K562 (cell line): ENCODE results near the gene CLDN34. TPM values are rescaled to one million over a fixed set of nuclear protein-coding genes. Genes with fewer than 3 reads are reported as not detected.

Source experiments
- ATAC-seq: fragments of 200-7000 bp; cut with Tn5 transposase; 3 replicates; pipeline ENCODE4 v1.9.1; 2020; ENCODE audit warnings: moderate library complexity
- BruUV-seq: library from RNA; stranded (reverse); fragments of 400-500 nt; replicated peaks from 2 replicates; lab custom pipeline; 2021; lab: Mats Ljungman, UMichigan
- CTCF ChIA-PET: fragments of 300-600 bp; formaldehyde crosslinking; extraction: SDS; loops from one replicate; lab custom pipeline; 2021; ENCODE audit warnings: low intra/inter-chr PET ratio; lab: Yijun Ruan, JAX
- POLR2A ChIA-PET: fragments of 300-600, 350-650 bp; sonication (Branson Sonifier 250); formaldehyde crosslinking; extraction: SDS; loops from one replicate; lab custom pipeline; 2021; ENCODE audit warnings: antibody characterized with exemption, inconsistent platforms; lab: Yijun Ruan, JAX
- DNase-seq, 4 experiments: peaks; one replicate each; pipeline versions ENCODE4 v3.0.0 to v3.0.0-alpha.2; 2011 to 2018; ENCODE audit warnings: low spot score in 3 of 4, mixed read lengths in 3 of 4; ENCODE audit errors: extremely low read depth in 1 of 4
- FAIRE-seq: peaks from 2 replicates; lab custom pipeline; 2011; peaks lifted over from hg19 to GRCh38; lab: Jason Lieb, UNC
- H2AFZ ChIP-seq: 2 replicates; pipeline ENCODE4 v1.6.0; 2011; ENCODE audit warnings: low read depth, low read length, control low read depth, inconsistent platforms
- H3K27ac ChIP-seq: fragments of 200-600 bp; 3 replicates; pipeline ENCODE4 v1.8.0; 2011; ENCODE audit warnings: low read depth, mild to moderate bottlenecking, control low read depth, inconsistent platforms, low read length, moderate library complexity, mixed read lengths; ENCODE audit errors: extremely low read depth
- H3K27me3 ChIP-seq, 2 experiments: fragments of 300-600 bp in 1 of 2; 2 replicates in 1 of 2; 3 replicates in 1 of 2; pipeline versions ENCODE4 v1.6.0 to v1.8.0; 2011; ENCODE audit warnings: inconsistent platforms in 2 of 2, low read length in 2 of 2, mild to moderate bottlenecking in 1 of 2, mixed read lengths in 1 of 2, moderate library complexity in 1 of 2; ENCODE audit not compliant: control insufficient read depth in 2 of 2, insufficient read depth in 2 of 2
- H3K36me3 ChIP-seq: fragments of 300-600 bp; 3 replicates; pipeline ENCODE4 v1.8.0; 2011; ENCODE audit warnings: mild to moderate bottlenecking, low read length, inconsistent platforms; ENCODE audit not compliant: control insufficient read depth, insufficient read depth
- H3K4me1 ChIP-seq, 2 experiments: fragments of 200-600 bp in 1 of 2; replicated peaks in 1 of 2; 2 replicates in 1 of 2; 3 replicates in 1 of 2; pipeline versions ENCODE4 v1.5.1 to v1.8.0; 2011; ENCODE audit warnings: inconsistent platforms in 2 of 2, low read length in 2 of 2, mild to moderate bottlenecking in 1 of 2, mixed read lengths in 1 of 2, moderate library complexity in 1 of 2; ENCODE audit not compliant: control insufficient read depth in 2 of 2, insufficient read depth in 2 of 2
- H3K4me2 ChIP-seq: 2 replicates; pipeline ENCODE4 v1.6.1; 2011; ENCODE audit warnings: low read length, control low read depth, inconsistent platforms, mixed read lengths; ENCODE audit not compliant: insufficient read depth
- H3K4me3 ChIP-seq: fragments of 200-600 bp; sonication (generic), shearing (Covaris generic); 2 replicates; pipeline ENCODE4 v1.5.1; 2016; ENCODE audit warnings: control low read depth, inconsistent platforms
- H3K79me2 ChIP-seq: fragments of 200-600 bp; 3 replicates; pipeline ENCODE4 v1.8.0; 2011; ENCODE audit warnings: low read length, inconsistent platforms; ENCODE audit not compliant: control insufficient read depth, insufficient read depth
- H3K9ac ChIP-seq, 2 experiments: 2 replicates each; pipeline versions ENCODE4 v1.6.0 to v1.6.1; 2011; ENCODE audit warnings: low read depth in 2 of 2, low read length in 2 of 2, control low read depth in 1 of 2, inconsistent platforms in 1 of 2, mild to moderate bottlenecking in 1 of 2, mixed read lengths in 1 of 2; ENCODE audit not compliant: insufficient read depth in 1 of 2
- H3K9me1 ChIP-seq: one replicate; pipeline ENCODE4 v1.6.0; 2011; ENCODE audit warnings: inconsistent platforms, mild to moderate bottlenecking, low read length, moderate library complexity; ENCODE audit not compliant: control insufficient read depth, insufficient read depth
- H3K9me3 ChIP-seq: replicated peaks from 2 replicates; pipeline ENCODE4 v1.5.1; 2011; ENCODE audit warnings: low read depth, low read length, inconsistent platforms; ENCODE audit not compliant: control insufficient read depth, insufficient read depth
- H4K20me1 ChIP-seq: replicated peaks from 2 replicates; pipeline ENCODE4 v1.6.1; 2011; ENCODE audit warnings: low read length, inconsistent platforms, mixed read lengths; ENCODE audit not compliant: control insufficient read depth, insufficient read depth
- SREBF1 ChIP-seq: fragments of 150-350 bp; IDR thresholded peaks from 2 replicates; pipeline ENCODE4 v1.6.1; 2014; ENCODE audit warnings: antibody characterized with exemption, low read depth, low read length, borderline replicate concordance
- ZNF77 ChIP-seq: fragments of 250-450 bp; sonication (Bioruptor Pico); IDR thresholded peaks from 2 replicates; pipeline ENCODE4 v1.5.0; 2020
- WGBS: fragments of 100-300 bp; shearing (Covaris generic); methylation state at CpG from one replicate; pipeline ENCODE4 v1.1.6; 2016; ENCODE audit warnings: low coverage, mixed read lengths; ENCODE audit not compliant: insufficient coverage; ENCODE audit errors: missing lambda C conversion rate; 5-methylcytosine and 5-hydroxymethylcytosine counted together
- in situ Hi-C: fragments of 300-500 bp; cut with MboI; formaldehyde crosslinking; loops from 4 replicates; pipeline ENCODE4 v1.15.0; 2018; ENCODE audit warnings: inconsistent platforms, mixed read lengths
- intact Hi-C: fragments of 100-400 bp; cut with micrococcal nuclease; formaldehyde crosslinking; loops from 2 replicates; pipeline ENCODE4 v1.14.2; 2022
- polyA plus RNA-seq, 8 experiments: library from polyadenylated mRNA; depleted of rRNA in 4 of 8; stranded (reverse) in 5 of 8; unstranded in 3 of 8; fragments of >200 nt; fragmentation: Nextera tagmentation in 2 of 8; fragmentation: Illumina TruSeq in 1 of 8; extraction: Ambion mirVana in 2 of 8; extraction: Trizol in 1 of 8; gene quantifications; 2 replicates each; pipeline versions ENCODE4 v1.2.1 to v1.2.3, GENCODE V29; 2011 to 2014; ENCODE audit warnings: inconsistent platforms in 1 of 8, missing spikeins in 1 of 8
- total RNA-seq, 7 experiments: library from RNA; depleted of rRNA in 6 of 7; stranded (reverse); fragments of >200 nt in 6 of 7; fragmentation: Illumina TruSeq in 2 of 7; extraction: Trizol in 2 of 7; gene quantifications; 2 replicates each; pipeline versions ENCODE4 v1.2.1 to v1.2.3, GENCODE V29; 2011 to 2021; ENCODE audit warnings: low replicate concordance in 1 of 7
- TF ChIP-seq, protein P1 (sequence below): fragments of 450-650 bp; formaldehyde crosslinking; IDR thresholded peaks from 2 replicates; pipeline ENCODE4 v1.4.0; 2020; ENCODE audit warnings: mild to moderate bottlenecking, mixed read lengths
- TF ChIP-seq, protein P2 (sequence below): fragments of 250-450 bp; sonication (Bioruptor Pico); IDR thresholded peaks from 2 replicates; pipeline ENCODE4 v1.4.0; 2020
- TF ChIP-seq, protein P3 (sequence below): sonication (generic); formaldehyde crosslinking; IDR thresholded peaks from 2 replicates; pipeline ENCODE4 v1.8.1; 2023; ENCODE audit warnings: missing genetic modification reagents, mild to moderate bottlenecking, borderline replicate concordance

The CLDN34 gene
- total and polyA plus RNA-seq, 9 of the 15 experiments (the other 6 are each of a cell fraction or from before 2014, with no cell fraction given) = not detected

DNA sequence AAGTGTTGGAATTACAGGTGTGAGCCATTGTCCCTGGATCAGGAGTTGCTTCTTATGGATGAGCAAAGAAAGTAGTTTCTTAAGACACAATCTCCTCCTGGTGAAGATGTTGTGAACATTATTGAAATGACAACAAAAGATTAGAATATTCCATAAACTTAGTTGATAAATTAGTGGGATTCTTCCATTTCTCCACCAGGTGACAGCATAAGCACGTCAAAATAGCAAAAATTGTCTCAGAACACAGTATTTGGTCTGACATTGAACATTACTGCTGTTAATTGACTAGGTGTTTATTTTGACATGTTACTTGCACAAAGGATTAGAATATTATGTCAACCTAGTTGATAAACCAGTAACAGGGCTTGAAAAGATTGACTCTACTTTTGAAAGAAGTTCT, 21.6 kb downstream of the CLDN34 start:
- Histone ChIP-seq H3K4me3 (no peak overlapping the region), H3K79me2 (no peaks in the 10 kb centered on the region), H3K27ac (no peak overlapping the region), H3K9ac (no peak overlapping the region), H3K27me3 (peaks cover 0 to 23% of the 10 kb centered on the region in 2 experiments; a peak in 2 of 5 replicates), H3K4me1 (no peaks in the 10 kb centered on the region), H3K9me1 (no peaks in the 10 kb centered on the region), H3K36me3 (no peaks in the 10 kb centered on the region), H3K9me3 (no peaks in the 10 kb centered on the region), H2AFZ (no peak overlapping the region), H4K20me1 (no peaks in the 10 kb centered on the region), H3K4me2 (no peak overlapping the region)
- no peak for ATAC-seq
- no peak for FAIRE-seq
- in situ Hi-C loops (no loop called here), intact Hi-C loops (loop anchor here (1.0 kb wide), 1 partner anchor 131 kb away; no protein-coding TSS in a partner anchor)
- ChIA-PET CTCF (interaction anchor here (0.7 to 15.9 kb wide), 3 partner anchors 9 to 134 kb away, joined by 3 to 400 read pairs (median 6); no protein-coding TSS in a partner anchor), POLR2A (no interaction called here)
- BruUV-seq = no TSS peak
- 0% methylated on average over 1 of the region's 1 CpG for WGBS
- peak in 1 of 4 experiments; percentile 1 for DNase-seq
- TF ChIP-seq ZNF77 (no peak), SREBF1 (no peak)
- TF ChIP-seq, protein P1, sequence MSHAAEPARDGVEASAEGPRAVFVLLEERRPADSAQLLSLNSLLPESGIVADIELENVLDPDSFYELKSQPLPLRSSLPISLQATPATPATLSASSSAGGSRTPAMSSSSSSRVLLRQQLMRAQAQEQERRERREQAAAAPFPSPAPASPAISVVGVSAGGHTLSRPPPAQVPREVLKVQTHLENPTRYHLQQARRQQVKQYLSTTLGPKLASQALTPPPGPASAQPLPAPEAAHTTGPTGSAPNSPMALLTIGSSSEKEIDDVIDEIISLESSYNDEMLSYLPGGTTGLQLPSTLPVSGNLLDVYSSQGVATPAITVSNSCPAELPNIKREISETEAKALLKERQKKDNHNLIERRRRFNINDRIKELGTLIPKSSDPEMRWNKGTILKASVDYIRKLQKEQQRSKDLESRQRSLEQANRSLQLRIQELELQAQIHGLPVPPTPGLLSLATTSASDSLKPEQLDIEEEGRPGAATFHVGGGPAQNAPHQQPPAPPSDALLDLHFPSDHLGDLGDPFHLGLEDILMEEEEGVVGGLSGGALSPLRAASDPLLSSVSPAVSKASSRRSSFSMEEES (CRISPR knock-in tag) = no peak
- TF ChIP-seq, protein P2, sequence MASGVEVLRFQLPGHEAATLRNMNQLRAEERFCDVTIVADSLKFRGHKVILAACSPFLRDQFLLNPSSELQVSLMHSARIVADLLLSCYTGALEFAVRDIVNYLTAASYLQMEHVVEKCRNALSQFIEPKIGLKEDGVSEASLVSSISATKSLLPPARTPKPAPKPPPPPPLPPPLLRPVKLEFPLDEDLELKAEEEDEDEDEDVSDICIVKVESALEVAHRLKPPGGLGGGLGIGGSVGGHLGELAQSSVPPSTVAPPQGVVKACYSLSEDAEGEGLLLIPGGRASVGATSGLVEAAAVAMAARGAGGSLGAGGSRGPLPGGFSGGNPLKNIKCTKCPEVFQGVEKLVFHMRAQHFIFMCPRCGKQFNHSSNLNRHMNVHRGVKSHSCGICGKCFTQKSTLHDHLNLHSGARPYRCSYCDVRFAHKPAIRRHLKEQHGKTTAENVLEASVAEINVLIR = no peak
- TF ChIP-seq, protein P3, sequence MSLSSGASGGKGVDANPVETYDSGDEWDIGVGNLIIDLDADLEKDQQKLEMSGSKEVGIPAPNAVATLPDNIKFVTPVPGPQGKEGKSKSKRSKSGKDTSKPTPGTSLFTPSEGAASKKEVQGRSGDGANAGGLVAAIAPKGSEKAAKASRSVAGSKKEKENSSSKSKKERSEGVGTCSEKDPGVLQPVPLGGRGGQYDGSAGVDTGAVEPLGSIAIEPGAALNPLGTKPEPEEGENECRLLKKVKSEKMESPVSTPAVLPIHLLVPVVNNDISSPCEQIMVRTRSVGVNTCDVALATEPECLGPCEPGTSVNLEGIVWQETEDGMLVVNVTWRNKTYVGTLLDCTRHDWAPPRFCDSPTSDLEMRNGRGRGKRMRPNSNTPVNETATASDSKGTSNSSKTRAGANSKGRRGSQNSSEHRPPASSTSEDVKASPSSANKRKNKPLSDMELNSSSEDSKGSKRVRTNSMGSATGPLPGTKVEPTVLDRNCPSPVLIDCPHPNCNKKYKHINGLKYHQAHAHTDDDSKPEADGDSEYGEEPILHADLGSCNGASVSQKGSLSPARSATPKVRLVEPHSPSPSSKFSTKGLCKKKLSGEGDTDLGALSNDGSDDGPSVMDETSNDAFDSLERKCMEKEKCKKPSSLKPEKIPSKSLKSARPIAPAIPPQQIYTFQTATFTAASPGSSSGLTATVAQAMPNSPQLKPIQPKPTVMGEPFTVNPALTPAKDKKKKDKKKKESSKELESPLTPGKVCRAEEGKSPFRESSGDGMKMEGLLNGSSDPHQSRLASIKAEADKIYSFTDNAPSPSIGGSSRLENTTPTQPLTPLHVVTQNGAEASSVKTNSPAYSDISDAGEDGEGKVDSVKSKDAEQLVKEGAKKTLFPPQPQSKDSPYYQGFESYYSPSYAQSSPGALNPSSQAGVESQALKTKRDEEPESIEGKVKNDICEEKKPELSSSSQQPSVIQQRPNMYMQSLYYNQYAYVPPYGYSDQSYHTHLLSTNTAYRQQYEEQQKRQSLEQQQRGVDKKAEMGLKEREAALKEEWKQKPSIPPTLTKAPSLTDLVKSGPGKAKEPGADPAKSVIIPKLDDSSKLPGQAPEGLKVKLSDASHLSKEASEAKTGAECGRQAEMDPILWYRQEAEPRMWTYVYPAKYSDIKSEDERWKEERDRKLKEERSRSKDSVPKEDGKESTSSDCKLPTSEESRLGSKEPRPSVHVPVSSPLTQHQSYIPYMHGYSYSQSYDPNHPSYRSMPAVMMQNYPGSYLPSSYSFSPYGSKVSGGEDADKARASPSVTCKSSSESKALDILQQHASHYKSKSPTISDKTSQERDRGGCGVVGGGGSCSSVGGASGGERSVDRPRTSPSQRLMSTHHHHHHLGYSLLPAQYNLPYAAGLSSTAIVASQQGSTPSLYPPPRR (CRISPR knock-in tag) = no peak
